HG03571 (cell line): ENCODE data around the gene TM9SF2.
A peak's percentile ranks its signal among the peaks of the same experiment; 100 is the strongest.

ENCODE experiments used
- ATAC-seq: cut with Tn5 transposase; IDR thresholded peaks from one replicate; pipeline ENCODE4 v1.9.1; 2021; ENCODE audit not compliant: unreplicated experiment

The TM9SF2 gene

DNA sequence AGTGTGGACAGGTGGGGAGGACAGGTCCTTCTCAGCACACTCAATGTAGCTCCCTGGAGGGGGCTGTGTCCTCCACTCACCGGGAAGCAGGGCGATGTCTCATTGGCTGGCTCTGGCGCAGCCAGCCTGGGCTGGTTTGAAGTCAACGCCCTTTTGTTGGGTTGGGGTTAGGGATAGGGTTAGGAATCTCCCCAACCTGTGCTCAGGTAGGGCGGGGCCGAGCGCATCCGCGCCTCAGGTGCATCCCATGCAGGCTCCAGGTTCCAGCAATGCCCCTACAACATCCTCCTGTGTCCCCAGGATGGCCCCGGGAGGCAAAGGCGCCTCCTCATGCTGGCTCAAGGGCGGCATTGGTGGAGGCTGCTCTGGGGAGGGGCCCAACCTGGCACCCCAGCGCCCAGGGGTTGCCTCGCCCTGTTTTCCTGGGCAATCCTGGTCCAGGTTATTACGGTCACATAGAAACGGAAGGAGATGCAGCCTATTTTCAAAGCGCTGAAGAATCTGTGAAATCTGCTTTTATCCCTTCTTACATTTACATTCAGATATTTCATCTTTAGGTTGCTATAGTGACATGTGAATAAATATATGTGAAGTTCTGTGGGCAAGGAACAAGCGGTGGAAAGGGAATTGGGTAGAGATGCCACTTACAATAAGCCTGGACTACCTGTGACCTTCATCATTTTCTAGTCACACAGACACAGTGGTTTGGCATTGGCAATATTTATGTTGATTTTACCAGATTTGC, 74.3 kb downstream of the TM9SF2 start:
- ATAC-seq: no peak

- no peak for ATAC-seq
Observed at GRCh38 chr13:99577934-99578917, 77.0 kb downstream of the TM9SF2 start.

- no peak for ATAC-seq
Observed at GRCh38 chr13:99580500-99581268, 79.4 kb downstream of the TM9SF2 start.

DNA sequence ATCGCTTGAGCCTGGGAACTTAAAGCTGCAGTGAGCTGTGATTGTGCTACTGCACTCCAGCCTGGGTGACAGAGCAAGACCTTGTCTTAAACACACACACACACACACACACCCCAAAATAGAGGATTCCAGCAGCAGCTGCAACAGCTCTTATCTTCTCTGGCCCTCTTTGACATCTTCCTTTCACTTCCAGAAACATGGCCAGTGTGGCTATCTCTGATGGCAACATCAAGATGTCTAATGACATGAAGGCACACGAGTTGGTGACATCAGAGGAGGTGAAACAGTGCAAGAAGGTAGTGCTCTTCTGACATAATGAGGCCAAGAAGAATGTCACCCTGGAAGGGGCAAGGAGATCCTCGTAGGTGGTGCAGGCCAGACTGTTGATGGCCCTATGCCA, 81.2 kb downstream of the TM9SF2 start:
- ATAC-seq: no peak

GRCh38 chr13:99585609-99586008, 84.3 kb downstream of the TM9SF2 start:
- no peak for ATAC-seq

- ATAC-seq: no peak
Observed at GRCh38 chr13:99587021-99587420, 85.7 kb downstream of the TM9SF2 start.

- no peak for ATAC-seq
Observed at GRCh38 chr13:99587893-99588606, 86.8 kb downstream of the TM9SF2 start.

- ATAC-seq: no peak
Observed at GRCh38 chr13:99589575-99589974, 88.3 kb downstream of the TM9SF2 start.

- ATAC-seq: no peak
Observed at GRCh38 chr13:99590519-99591011, 89.3 kb downstream of the TM9SF2 start.

GRCh38 chr13:99596180-99596579, 94.9 kb downstream of the TM9SF2 start:
- ATAC-seq: no peak

- ATAC-seq: no peak
Observed at GRCh38 chr13:99600318-99600717, 99.0 kb downstream of the TM9SF2 start.

- no peak for ATAC-seq
Observed at GRCh38 chr13:99601535-99601934, 100.3 kb downstream of the TM9SF2 start.

- no peak for ATAC-seq
Observed at GRCh38 chr13:99604636-99605035, 103.4 kb downstream of the TM9SF2 start.

DNA sequence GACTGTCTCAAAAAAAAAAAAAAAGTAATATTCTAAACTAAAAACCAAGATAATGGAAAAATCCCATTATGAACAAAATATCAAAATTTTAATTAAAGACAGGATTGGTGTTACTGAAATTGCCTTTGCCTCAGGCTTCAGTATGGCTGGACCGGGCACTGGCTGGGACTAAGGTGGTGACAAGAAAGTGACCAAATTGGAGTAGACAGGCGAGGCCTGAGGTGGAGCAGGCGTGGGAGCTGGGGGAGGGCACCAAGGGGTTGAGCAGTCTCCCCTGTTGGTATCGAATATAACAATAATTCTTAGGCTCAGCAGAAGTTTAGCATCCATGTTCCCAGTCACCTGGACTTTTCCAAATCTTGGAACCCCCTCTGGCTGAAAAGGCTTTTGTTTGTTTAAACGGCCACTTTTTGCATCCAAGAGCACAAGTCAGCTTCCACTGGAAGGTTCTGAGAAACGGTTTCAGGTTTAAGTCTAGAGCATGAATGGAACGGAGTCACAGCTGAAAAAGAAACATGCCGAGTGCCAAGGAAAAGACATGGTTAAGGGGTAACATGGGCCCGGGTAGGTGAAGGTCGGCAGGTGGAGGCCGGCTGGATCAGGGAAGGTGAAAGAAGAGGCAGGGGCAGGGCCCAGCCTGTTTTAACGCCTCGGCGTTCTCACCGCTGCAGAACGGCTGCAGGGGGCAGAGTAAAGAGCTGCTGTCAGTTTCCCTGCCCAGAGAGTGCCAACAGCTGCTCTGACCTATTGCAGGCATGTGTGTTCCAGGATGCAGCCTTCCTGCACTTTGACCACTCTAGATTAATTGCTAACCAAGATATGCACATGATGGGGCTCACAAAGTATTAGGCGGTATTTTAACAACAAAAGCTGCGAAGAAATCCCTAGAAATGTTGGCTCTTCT, 104.4 kb downstream of the TM9SF2 start:
- ATAC-seq: peak; percentile 56

DNA sequence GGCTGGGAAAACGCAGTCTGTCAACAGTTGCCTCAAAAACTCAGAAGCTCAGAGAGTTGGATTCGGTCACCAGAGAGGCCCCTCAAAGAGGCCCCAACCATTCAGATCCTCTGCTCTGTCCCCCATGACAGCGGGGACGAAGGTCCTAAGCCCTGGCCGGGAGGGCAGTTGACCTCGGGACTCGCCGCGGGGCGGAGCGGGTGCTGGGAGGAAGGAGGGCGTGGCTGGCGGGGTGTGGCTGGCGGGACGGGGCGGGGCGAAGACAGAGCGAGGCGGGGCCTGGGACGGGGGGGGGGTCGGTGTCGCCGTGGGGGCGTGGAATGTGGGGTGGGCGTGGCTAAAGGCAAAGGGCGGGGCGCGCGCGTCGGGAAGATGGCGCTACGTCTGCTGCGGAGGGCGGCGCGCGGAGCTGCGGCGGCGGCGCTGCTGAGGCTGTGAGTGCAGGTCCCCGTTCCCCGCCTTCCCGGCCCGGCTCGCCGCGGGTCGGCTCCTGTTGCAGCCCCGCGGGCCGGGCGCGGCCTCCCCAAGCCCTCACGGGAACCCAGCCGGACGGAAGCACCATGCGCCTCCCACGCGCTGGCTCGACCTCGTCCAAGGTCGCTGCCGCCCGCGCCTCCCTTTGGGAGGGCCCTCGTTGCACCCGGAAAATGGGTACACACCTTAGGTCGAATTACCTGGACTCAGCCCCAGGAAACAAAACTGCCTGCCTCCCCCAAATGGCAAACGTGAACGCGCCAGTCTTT, 105.2 kb downstream of the TM9SF2 start, which contains the start of gene CLYBL:
Gene CLYBL, plus strand, starts transcription at position 367 of the 743 bp plus-strand sequence.
- ATAC-seq: peak; percentile 80

DNA sequence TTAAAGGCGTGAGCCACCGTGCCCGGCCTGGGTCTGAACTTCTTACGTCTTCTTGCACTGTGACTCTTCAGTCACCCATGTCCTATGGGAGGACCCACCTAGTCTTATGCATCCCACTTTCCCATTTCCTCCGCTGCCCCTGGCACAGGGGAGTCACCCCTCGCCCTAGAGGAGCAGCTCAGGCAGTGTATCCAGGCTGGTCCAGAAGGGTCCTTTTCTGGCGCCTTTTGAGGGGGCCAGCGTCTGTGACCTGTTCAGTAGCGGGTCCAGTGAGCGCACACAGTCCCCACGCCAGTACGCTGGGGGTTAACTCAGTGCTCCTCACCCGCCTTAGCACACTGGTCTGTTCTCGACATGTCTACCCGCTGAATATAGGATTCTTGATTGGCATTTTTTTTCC, 107.1 kb downstream of the TM9SF2 start:
- no peak for ATAC-seq

- ATAC-seq: no peak
Observed at GRCh38 chr13:99610702-99611289, 109.5 kb downstream of the TM9SF2 start.
